HL-60 (cell line): ENCODE data around the gene TNFSF4.

Source experiments
- DNase-seq, 2 experiments: peaks; one replicate each; pipeline ENCODE4 v3.0.0-alpha.2; 2010 to 2020; ENCODE audit warnings: low read depth in 1 of 2, low spot score in 1 of 2
- H3K27ac ChIP-seq: fragments of 250-450 bp; sonication (Bioruptor Pico); replicated peaks from 2 replicates; pipeline ENCODE4 v1.5.1; 2020; ENCODE audit warnings: mild to moderate bottlenecking, moderate library complexity
- H3K27me3 ChIP-seq: fragments of 250-450 bp; sonication (Bioruptor Pico); 2 replicates; pipeline ENCODE4 v1.5.1; 2021; ENCODE audit warnings: mild to moderate bottlenecking, moderate library complexity; ENCODE audit not compliant: insufficient read depth, poor library complexity, severe bottlenecking
- H3K4me3 ChIP-seq: replicated peaks from 2 replicates; pipeline ENCODE4 v1.5.1; 2011; ENCODE audit warnings: mild to moderate bottlenecking, control low read depth, low read length; ENCODE audit not compliant: insufficient read depth
- GABPA ChIP-seq: IDR thresholded peaks from 2 replicates; pipeline ENCODE4 v1.6.1; 2012; ENCODE audit warnings: low read depth
- POLR2AphosphoS5 ChIP-seq: IDR thresholded peaks from 2 replicates; pipeline ENCODE4 v1.6.1; 2012; ENCODE audit warnings: low read depth
- SPI1 ChIP-seq: IDR thresholded peaks from 2 replicates; pipeline ENCODE4 v1.6.1; 2012; ENCODE audit warnings: low read depth, mild to moderate bottlenecking, borderline replicate concordance
- TF ChIP-seq, protein P1 (sequence below): IDR thresholded peaks from one replicate; pipeline ENCODE4 v1.5.1; 2011; ENCODE audit warnings: low read length, control low read depth, inconsistent platforms; ENCODE audit not compliant: insufficient read depth
- TF ChIP-seq, protein P2 (sequence below): IDR thresholded peaks from 2 replicates; pipeline ENCODE4 v1.6.1; 2012; ENCODE audit warnings: low read depth; ENCODE audit not compliant: insufficient replicate concordance

Gene TNFSF4

DNA sequence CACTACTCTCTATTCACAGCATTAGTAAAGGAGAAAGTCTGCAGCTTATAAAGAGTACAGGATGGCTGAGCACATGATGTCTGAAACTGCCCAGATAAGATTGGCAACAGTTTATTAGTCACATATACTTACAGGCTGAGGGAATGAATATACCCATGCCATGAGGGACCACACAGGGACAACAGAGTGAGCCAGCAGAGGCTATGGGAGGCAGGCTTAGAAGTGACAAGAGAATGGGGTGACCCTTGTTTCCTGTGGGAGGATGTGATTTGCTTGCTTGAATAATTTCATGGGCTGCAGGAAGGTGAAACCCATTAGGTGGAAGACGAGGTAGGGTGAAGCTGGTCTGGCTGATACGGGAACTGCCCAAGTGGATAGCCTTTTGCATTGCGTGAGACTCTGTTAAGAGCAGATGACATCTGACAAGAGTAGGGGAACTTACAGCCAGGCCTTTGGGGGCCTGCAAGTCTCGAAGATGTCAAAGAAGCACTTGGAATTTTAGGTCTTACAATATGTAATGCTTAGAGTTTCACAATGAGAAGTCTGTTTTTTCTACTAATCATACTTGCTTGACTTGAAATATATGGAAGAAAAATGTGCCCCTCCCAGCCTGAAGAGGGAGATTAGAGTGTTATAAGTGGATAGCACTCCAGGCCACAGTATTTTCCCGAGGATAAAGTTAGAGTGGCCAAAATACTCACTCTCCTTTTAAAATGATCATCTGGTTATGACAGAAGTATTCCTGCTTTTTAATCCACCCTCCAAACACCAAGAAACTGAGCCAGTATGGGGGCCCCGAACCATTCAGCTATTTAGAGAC, 34.6 kb upstream of the TNFSF4 start:
- Histone ChIP-seq H3K27me3 (no peaks in the 10 kb centered on the region), H3K4me3 (no peak overlapping the region), H3K27ac (no peak overlapping the region)
- no peak for TF ChIP-seq GABPA
- TF ChIP-seq SPI1: no peak
- TF ChIP-seq, protein P1, sequence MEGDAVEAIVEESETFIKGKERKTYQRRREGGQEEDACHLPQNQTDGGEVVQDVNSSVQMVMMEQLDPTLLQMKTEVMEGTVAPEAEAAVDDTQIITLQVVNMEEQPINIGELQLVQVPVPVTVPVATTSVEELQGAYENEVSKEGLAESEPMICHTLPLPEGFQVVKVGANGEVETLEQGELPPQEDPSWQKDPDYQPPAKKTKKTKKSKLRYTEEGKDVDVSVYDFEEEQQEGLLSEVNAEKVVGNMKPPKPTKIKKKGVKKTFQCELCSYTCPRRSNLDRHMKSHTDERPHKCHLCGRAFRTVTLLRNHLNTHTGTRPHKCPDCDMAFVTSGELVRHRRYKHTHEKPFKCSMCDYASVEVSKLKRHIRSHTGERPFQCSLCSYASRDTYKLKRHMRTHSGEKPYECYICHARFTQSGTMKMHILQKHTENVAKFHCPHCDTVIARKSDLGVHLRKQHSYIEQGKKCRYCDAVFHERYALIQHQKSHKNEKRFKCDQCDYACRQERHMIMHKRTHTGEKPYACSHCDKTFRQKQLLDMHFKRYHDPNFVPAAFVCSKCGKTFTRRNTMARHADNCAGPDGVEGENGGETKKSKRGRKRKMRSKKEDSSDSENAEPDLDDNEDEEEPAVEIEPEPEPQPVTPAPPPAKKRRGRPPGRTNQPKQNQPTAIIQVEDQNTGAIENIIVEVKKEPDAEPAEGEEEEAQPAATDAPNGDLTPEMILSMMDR: no peak
- no peak for TF ChIP-seq POLR2AphosphoS5
- TF ChIP-seq, protein P2, sequence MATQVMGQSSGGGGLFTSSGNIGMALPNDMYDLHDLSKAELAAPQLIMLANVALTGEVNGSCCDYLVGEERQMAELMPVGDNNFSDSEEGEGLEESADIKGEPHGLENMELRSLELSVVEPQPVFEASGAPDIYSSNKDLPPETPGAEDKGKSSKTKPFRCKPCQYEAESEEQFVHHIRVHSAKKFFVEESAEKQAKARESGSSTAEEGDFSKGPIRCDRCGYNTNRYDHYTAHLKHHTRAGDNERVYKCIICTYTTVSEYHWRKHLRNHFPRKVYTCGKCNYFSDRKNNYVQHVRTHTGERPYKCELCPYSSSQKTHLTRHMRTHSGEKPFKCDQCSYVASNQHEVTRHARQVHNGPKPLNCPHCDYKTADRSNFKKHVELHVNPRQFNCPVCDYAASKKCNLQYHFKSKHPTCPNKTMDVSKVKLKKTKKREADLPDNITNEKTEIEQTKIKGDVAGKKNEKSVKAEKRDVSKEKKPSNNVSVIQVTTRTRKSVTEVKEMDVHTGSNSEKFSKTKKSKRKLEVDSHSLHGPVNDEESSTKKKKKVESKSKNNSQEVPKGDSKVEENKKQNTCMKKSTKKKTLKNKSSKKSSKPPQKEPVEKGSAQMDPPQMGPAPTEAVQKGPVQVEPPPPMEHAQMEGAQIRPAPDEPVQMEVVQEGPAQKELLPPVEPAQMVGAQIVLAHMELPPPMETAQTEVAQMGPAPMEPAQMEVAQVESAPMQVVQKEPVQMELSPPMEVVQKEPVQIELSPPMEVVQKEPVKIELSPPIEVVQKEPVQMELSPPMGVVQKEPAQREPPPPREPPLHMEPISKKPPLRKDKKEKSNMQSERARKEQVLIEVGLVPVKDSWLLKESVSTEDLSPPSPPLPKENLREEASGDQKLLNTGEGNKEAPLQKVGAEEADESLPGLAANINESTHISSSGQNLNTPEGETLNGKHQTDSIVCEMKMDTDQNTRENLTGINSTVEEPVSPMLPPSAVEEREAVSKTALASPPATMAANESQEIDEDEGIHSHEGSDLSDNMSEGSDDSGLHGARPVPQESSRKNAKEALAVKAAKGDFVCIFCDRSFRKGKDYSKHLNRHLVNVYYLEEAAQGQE: no peak
- no peak for DNase-seq

DNA sequence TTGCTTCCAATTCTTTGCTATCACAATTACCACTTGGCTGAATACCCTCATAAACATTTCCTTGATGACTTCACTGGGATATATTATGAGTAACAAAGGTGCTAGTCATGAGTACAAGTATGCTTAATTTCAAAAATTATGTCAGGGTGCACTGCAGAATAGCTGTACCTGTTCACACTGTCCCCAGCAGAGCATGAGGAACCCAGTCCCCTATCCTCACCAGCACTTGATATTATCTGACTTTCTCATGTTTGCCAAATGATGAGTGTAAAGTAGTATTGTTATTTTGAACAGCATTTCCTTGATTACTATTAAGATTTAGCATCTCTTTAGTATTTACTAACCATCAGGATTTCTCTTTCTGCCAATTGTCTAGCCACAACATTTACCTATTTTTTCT, 33.5 kb upstream of the TNFSF4 start:
- no peak for DNase-seq
- H3K27ac ChIP-seq: no peak overlapping the region
- TF ChIP-seq, protein P1: no peak
- TF ChIP-seq SPI1 (no peak), POLR2AphosphoS5 (no peak), GABPA (no peak)
- TF ChIP-seq, protein P2: no peak
- no peak overlapping the region for H3K4me3 ChIP-seq
- no peaks in the 10 kb centered on the region for H3K27me3 ChIP-seq

DNA sequence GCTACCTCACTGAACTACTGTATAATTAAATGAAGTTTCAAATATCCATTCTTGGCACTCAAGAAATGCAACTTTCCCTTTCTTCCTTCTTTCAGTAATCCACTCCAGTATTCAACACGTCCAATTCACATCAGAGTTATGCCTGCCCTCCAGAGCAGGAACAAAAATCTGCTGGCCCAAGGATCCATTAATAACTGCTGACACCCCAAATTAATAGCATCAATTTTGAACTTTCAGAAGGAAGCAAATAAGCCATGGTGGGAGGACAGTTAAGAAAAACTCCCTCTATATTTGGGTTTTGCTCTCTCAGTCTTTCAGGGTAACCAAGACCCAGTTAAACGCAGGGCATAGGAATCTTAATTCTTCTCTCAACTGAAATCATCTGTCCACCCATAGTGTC, 31.9 kb upstream of the TNFSF4 start:
- no peaks in the 10 kb centered on the region for H3K27me3 ChIP-seq
- no peak overlapping the region for H3K4me3 ChIP-seq
- DNase-seq: no peak
- no peak for TF ChIP-seq SPI1
- TF ChIP-seq, protein P2: no peak
- no peak for TF ChIP-seq GABPA
- no peak for TF ChIP-seq POLR2AphosphoS5
- TF ChIP-seq, protein P1: no peak
- H3K27ac ChIP-seq: no peak overlapping the region
